T-helper 22 cell (primary cell): Measurements from ENCODE around the gene GUCY1B1.

Source experiments
- DNase-seq: peaks from one replicate; pipeline ENCODE4 v3.0.0-alpha.2; 2020; ENCODE audit warnings: low read depth

GUCY1B1 gene

DNA sequence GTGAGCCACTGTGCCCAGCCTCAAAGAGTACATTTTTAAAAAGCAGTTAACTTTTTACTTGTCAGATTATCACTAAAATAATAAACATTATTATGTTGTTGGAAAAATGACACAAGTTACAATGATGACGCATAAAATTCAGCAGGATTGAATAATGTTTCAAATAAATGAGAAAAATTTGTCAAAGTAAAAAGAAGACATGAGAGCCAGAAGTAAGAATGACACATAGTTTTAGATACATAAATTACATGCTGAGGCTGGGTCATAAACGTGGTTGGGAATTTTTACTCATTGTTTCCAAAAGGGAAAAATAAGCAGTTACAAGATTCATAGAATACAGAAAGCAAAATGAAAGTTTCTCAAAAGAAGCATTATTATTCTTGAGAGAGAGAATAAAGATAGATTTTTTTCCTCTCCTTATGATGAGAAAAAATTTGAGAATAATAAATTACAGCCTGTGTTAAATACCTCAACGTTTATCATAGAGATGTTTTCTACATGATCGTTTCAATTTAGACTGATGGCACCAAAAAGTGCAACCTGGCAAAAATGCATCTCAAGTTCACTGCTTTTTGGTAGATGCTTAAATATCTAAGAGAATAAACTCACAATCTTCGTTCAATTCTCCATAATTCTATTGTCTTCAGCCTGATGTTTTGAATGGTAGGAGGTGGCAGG is 40.4 kb downstream of the GUCY1B1 start:
- DNase-seq = no peak

DNA sequence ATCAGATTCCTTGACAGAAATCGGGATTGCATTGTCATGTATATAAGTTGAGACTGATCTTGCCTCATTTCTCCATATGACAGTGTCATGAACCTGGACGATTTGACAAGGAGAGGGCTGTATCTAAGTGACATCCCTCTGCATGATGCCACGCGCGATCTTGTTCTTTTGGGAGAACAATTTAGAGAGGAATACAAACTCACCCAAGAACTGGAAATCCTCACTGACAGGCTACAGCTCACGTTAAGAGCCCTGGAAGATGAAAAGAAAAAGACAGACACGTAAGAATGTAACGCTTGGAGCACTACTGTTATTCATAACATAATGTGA is 40.9 kb downstream of the GUCY1B1 start:
- no peak for DNase-seq

DNA sequence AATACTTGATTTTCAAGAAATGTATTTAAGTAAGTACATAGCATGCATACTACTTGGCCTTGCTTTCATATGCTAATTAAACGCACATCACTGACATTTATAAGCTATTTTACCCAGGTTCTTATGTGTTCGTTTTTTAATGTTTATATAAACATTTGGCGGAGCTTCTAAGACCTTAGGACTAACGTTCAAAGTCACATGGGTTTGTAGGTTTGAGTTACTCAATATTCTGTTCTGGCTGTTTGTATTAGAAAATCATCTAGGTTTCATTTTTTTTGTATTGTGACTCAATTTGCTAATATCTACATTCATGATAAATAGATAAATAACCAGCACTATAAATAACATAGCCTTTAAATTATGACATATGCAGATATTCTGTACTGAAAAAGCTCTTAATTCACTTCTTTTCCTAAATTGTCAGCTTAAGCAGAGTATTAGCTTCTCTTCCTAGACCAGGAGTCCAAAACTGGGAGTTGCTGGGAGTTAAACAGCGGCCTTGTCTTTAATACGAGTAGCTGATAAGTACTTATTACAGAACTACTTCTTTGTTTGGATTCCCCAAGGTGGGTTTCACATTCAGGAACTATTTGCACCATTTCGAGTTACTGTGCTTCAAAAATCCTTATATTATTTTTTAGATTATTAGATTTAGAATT is 42.0 kb downstream of the GUCY1B1 start:
- no peak for DNase-seq

DNA sequence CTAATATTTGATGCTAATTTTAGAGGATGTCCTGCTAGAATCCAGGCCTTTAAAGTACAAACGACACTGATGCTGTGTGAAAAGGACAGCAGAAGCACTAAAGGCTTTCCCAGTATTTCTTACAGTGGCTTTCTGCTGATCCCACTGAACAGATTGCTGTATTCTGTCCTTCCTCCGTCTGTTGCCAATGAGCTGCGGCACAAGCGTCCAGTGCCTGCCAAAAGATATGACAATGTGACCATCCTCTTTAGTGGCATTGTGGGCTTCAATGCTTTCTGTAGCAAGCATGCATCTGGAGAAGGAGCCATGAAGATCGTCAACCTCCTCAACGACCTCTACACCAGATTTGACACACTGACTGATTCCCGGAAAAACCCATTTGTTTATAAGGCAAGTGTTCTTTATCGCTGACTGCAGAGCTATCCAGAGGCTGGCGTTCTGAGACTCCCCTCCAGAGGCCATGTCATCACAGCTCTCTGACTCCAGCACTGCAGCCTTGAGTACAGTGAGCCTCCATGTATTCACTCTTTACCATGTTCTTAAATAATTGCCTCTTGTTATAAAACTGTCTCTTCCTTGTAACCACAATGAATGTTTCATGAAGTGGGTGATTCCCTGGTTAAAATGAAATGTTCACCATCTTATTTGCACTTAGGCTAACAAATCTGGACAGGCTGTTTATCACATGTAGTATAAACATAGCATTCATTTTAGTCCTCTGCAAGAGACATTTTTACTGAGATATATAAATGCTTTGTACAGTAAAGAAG is 43.6 kb downstream of the GUCY1B1 start:
- no peak for DNase-seq

DNA sequence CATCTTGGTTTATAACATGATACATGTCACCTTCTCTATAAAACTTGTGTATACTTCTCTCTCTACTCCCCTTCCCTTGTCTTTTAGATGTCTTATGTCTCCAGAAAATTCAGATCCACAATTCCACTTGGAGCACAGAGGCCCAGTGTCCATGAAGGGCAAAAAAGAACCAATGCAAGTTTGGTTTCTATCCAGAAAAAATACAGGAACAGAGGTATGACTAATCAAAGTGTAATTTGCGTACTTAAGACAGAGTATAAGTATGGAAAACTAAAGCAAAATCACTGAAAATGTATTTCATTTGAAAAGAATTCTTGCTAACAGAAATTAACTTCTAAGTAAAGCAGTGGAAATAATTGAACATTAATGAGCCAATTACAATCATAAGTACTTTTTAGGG is 46.2 kb downstream of the GUCY1B1 start:
- no peak for DNase-seq

DNA sequence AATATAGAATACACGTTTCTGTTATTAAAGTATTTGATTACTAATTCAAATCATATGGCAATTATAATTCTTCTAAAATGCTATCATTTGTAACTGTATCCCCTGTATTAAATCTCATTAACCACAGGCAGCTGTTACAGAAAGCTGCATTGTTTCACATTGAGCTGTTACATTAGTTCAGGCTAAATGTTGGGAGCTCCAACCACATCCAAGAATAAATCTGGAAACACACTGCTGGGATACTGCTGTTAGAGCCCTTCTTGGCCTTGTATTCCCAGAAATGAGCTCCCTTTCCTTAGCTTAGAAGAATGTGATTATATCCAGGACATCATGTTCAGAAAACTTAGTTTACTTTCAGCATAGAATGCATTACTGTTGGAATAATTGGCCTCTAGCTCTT is 48.2 kb downstream of the GUCY1B1 start:
- DNase-seq = no peak

DNA sequence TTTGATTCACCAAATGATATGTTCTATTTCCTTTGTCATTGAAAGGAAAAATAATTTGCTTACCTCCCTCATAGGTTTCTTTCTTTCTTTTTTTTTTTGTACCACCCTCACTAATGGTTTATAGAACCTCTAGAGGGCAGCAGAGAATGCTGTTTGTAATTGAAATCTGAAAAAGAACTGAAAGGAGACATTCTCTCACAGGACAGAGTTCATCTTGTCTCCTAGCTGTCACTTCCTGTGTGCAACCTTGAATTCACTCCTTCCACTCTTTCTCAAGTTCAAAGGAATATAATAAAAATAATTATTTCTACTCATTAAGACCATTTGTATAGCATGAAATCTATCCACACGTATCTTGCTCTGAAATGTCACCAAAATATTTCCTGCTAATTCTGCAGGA is 51.0 kb downstream of the GUCY1B1 start:
- no peak for DNase-seq

DNA sequence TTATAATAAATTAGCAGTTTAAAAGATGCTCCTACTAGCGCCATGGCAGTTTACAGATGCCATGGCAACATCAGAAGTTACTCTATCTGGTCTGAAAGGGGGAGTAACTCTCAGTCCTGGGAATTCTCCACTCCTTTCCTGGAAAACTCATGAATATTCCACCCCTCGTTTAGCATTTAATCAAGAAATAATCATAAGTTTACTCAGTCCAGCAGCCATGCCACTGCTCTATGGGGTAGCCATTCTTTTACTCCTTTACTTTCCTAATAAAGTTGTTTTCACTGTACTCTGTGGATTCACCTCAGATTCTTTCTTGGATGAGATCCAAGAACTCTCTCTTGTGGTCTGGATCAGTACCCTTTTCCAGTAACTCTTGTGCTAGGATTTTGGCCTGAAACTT is 52.3 kb downstream of the GUCY1B1 start:
- no peak for DNase-seq

DNA sequence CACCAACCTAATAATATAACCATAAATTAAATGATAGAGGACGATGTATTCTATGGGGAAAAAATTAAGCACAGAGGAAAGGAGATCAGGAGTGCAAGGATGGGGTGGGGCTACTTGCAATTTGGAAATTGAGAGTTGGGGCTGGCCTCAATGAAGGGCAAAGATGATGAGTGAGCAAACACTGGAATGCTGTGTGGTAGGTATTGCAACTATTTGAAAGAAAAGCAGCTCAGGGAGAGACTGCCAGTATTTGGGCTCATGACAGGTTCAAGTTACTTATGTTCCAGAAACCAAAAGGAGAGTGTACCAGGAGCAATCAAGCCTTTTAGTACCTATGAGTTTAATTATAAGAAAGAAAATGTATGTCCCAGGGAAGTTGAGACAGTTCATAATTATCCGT is 59.8 kb downstream of the GUCY1B1 start:
- DNase-seq = no peak

DNA sequence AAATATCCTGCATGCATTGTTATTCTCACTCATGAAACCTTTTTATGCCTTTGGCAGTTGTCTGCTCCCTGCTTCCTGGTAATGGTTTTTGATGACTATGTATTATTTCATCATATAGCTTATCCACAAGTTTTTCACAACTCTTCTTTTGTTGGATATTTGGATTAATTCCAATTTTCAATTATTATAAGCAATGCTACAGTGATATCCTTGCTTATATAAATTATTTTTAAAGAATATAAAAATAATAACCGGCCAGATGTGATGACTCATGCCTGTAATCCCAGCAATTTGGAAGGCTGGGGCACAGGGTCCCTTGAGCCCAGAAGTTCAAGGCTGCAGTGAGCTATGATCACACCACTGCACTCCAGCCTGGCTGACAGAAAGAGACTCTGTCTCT is 60.2 kb downstream of the GUCY1B1 start:
- DNase-seq = no peak

DNA sequence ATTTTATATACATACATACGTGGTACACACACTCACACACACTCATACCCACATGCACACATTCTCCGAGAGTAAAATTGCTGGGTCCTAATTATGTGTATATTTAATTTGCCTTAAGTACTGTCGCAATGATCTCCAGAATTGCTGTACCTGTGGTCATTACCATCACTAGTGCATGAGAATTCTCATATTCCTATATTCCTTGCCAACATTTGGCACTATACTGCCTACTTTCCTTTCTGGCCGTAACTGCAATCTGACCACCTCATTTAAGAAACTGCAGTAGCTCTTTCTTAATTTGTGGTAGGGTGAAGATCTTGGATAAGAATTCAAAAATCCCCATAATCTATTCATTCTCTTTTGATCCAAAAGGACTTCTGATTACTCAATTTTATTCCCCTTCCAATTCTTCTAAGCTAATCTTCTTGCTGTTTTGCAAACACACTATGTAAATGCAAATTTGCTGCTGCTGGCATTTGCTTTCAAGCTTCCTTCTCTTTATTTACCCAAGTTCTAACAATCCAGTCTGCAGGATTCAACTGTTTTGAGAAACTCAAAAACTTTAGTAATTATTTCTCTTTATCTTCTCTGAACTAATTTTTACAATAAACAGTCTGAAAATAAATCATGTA is 62.2 kb downstream of the GUCY1B1 start:
- DNase-seq = no peak

DNA sequence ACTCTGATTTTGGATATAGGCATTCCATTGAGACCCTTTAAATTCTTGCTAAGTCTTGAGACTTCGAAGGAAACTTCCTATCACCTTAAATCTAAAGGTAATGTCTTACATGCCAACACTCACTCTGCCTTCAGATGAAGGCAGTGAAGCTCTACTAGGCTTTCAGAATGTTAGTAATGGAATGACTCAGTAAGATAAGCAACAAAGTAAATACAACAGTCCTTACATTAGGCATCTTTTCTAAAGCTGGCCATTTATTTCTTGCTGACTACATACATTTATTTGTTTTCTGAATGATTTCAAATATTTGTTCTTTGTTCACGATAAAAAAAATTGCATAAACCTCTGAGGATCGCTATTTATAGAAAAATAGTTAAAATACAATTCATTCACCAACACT is 63.8 kb downstream of the GUCY1B1 start:
- no peak for DNase-seq

DNA sequence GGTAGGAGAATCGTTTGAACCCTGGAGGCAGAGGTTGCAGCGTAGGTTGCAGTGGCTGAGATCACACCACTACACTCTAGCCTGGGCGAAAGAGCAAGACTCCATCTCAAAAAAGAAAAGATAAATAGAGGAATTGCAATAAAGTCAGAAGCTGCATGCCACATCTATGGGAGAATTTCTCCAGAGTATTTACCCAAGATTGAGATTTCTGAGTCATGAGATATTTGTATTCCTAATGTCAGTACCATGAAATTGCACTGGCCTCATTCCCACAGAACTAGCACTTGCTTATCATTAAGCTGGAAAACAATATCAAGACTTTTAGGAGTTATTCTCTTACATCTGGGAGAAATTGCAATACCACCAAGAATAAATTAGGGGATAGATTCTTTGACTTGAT is 69.8 kb downstream of the GUCY1B1 start:
- no peak for DNase-seq

DNA sequence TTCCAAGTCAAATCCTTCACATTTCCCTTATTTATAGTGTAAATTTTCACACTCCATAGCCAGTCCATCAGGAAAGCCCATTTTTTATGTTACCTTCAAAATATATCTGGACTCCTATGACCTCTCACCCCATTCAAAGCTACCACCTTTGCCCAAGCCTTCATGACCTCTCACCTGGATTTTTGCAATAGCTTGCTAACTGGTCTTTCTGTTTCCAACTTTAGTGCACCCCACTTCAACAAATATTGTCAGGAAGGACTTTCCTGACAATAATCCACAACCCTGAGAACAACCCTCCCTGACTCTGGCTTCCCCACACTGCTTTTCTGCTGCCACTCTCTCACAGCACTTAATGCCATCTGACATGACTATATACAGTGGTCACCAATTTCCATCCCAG is 73.8 kb downstream of the GUCY1B1 start:
- DNase-seq = no peak

DNA sequence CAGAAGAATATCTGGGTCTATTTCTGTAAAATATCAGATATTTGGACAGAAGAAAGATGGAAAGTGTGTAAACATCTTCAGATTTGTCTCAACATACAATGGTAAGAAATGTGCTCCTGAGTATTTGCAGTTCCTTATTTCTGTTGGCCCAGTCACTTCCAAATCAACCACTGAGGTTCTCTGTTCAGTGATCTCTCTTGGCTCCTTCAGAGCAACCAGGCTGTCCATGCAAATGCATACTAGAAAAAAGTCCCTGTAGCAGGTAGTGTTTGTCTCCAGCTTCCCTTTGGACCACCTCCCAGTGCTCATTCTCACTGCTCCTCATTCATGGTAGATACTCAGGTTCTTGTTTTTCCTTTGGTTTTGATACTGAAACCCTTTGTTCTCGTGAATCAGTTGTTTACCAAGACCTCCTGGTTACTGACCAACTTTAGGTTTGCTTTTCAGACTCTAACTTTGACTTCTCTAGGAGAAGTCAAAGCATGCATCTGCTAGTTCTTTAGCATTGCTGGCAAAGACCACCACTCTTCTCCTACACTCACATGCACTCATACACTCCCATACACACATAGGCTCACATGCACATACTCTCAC is 78.5 kb downstream of the GUCY1B1 start:
- DNase-seq = no peak

DNA sequence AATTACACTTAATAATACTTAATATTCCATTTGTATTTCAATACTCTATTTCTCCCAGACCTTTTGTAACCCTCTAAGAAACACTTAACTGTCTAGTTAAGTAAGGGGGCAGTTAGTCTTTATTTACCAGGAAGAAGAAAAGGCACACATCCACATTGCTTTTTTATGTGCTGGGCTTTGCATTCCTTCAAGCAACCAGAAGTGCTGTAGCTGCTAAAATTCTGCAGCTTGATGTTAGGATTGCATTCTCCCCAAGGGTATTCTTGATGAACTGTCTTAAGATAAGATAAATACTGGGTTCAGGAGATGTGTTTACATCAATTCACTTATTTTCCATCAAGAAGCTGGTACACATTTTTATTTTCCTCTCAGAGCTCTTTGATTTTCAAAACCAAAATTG is 83.3 kb downstream of the GUCY1B1 start:
- no peak for DNase-seq

DNA sequence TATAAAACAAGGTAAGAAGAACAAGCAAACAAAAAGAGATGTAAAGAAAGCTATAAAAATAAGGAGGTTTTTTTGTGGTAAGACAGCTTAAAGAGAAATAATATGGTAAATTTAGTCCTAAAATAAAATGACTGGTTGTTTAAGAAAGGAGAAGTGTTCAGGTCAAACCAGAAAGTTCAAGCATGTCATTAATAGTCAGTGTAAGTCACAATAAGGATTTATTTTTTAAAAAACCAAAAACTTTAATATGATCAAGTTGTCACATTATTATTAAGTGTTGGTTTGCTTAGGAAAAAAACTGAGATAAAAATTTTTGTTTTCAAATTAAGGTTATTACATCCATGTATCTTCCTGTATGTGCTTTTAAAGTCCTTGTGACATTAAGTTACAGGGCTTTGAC is 88.1 kb downstream of the GUCY1B1 start:
- DNase-seq = no peak

DNA sequence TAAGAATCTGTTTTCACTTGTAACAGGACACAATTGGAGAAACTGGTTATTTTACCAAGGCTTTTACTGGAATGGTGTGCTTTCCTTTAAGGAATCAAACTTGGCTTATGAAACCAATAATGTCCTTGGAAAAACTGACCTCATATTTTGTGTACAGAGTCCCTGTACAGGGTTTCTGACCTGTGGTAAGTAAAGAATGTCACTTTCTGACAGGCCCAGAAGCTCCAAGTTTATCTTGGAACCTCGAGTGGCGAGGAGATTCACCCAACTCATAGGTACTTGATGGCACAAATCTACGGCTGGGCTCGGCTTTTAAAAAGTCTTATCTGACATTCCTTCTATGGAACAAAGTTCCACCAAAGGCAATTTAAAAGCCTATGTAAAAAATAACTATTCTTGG is 90.2 kb downstream of the GUCY1B1 start:
- no peak for DNase-seq

DNA sequence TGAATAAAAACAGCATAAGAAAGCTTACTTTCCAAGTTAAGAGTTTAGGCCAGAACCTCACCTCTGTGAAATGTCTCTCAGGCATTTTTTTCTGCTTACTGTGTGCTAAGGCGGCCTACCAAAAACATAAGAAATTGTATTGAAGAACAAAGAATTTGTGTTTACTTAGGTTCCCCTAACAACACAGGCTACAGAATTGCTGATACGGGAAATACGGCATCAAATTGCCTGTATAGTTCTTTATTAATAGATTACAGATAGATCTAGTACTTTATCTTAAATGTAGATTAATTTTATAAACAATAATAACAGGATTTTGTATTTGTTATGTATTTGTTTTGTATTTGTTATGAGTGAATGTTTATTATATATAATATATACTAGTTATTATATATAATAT is 94.4 kb downstream of the GUCY1B1 start:
- no peak for DNase-seq

DNA sequence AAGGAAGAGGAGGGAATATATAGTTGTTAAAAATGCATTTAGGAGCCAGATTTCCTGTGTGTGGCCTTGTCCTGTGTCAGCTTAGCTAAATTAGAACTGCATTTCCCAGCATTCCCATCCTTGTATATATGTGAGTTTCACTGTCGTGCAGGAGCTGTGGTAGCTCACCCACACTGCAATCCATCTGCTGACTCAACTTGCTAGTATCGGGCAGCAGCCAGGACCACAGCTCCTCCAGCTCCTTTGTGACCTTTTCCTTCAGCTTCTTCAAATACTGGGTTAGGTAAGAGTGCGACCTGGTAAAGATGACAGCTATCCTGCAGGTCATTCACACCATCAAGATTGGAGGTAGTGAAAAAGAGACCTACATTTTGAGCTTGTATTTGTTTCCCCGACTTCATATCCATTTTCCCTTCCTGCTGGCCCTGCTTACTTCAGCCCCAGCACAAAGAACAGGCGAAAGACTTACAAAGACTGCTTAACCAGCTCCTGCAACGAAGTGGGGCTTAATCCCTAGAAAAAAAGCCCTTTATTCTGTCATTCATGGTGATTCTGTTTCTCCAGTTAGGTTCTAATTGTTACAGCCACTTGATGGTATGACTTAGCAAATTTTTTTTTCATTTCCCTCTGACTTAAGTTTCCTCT is 95.9 kb downstream of the GUCY1B1 start:
- DNase-seq = no peak

DNA sequence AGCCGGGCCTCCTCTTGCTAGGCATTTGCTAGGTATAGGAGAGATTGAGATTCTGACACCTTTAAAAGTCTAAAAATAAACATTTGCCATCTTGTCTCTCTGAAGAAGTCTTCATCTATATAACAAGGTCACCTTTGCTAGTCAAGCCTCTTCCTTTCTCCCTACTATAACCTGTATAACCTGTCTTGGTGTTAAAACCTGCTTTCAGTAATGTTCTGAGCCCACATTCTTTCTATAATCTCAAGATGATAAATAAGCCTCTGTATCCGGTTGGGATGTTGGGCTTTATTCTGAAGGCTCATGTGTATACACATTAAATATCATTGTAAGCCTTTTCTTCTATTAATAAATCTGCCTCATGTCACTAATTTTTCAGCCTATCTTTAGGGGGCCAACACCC is 97.1 kb downstream of the GUCY1B1 start:
- no peak for DNase-seq
